OCI-LY7 (cell line): ENCODE measurements around the gene DUOX1. TPM values are rescaled to one million over a fixed set of nuclear protein-coding genes. Genes with fewer than 3 reads are reported as not detected.

Experiments
- BruUV-seq: library from RNA; stranded (reverse); fragments of 400-500 nt; replicated peaks from 2 replicates; lab custom pipeline; 2021; lab: Mats Ljungman, UMichigan
- CTCF ChIA-PET: fragments of 300-600 bp; sonication (Branson Sonifier 250); formaldehyde crosslinking; loops from one replicate; lab custom pipeline; 2022; ENCODE audit warnings: antibody characterized with exemption; ENCODE audit not compliant: unreplicated experiment; lab: Charles Lee
- POLR2A ChIA-PET: fragments of 300-600 bp; sonication (Branson Sonifier 250); formaldehyde crosslinking; loops from one replicate; lab custom pipeline; 2022; ENCODE audit warnings: antibody characterized with exemption; lab: Charles Lee
- DNase-seq: peaks from one replicate; pipeline ENCODE4 v3.0.0-alpha.2; 2015; ENCODE audit warnings: low spot score
- H2AFZ ChIP-seq: fragments of 200-600 bp; sonication (generic), shearing (Covaris generic); 2 replicates; pipeline ENCODE4 v1.6.1; 2014; ENCODE audit warnings: mild to moderate bottlenecking, antibody characterized with exemption, low read length, moderate library complexity
- H3K27ac ChIP-seq: fragments of 200-600 bp; sonication (generic); 2 replicates; pipeline ENCODE4 v1.5.1; 2014; ENCODE audit warnings: mixed run types, low read depth, mild to moderate bottlenecking, moderate library complexity, low read length, inconsistent platforms; ENCODE audit not compliant: poor library complexity, severe bottlenecking
- H3K36me3 ChIP-seq: fragments of 200-600 bp; sonication (generic); 2 replicates; pipeline ENCODE4 v1.6.1; 2014; ENCODE audit warnings: mild to moderate bottlenecking, antibody characterized with exemption, low read length, moderate library complexity, mixed read lengths; ENCODE audit not compliant: insufficient read depth
- H3K4me1 ChIP-seq: fragments of 200-600 bp; sonication (generic); 2 replicates; pipeline ENCODE4 v1.5.1; 2014; ENCODE audit warnings: mild to moderate bottlenecking, low read length; ENCODE audit not compliant: insufficient read depth, poor library complexity, severe bottlenecking
- H3K4me2 ChIP-seq: fragments of 200-600 bp; sonication (generic); 2 replicates; pipeline ENCODE4 v1.6.1; 2014; ENCODE audit warnings: mild to moderate bottlenecking, low read length
- H3K4me3 ChIP-seq: fragments of 200-600 bp; sonication (generic); 2 replicates; pipeline ENCODE4 v1.5.1; 2014; ENCODE audit warnings: mild to moderate bottlenecking, low read depth, low read length; ENCODE audit not compliant: poor library complexity, severe bottlenecking
- H3K79me2 ChIP-seq: fragments of 200-600 bp; sonication (generic); 2 replicates; pipeline ENCODE4 v1.6.1; 2016; ENCODE audit warnings: low read depth, mild to moderate bottlenecking, low read length, moderate library complexity, mixed read lengths; ENCODE audit not compliant: insufficient read depth
- H3K9me2 ChIP-seq: fragments of 200-600 bp; sonication (generic); 2 replicates; pipeline ENCODE4 v1.6.1; 2016; ENCODE audit warnings: mild to moderate bottlenecking, low read length, mixed read lengths; ENCODE audit not compliant: insufficient read depth
- H3K9me3 ChIP-seq: fragments of 200-600 bp; sonication (generic); 2 replicates; pipeline ENCODE4 v1.6.1; 2014; ENCODE audit warnings: mild to moderate bottlenecking, mixed run types, low read length, mixed read lengths
- H4K20me1 ChIP-seq: fragments of 200-600 bp; sonication (generic); 2 replicates; pipeline ENCODE4 v1.6.1; 2014; ENCODE audit warnings: mild to moderate bottlenecking, antibody characterized with exemption, low read length, moderate library complexity, mixed read lengths; ENCODE audit not compliant: insufficient read depth
- CTCF ChIP-seq: fragments of 200-600 bp; sonication (generic); conservative IDR thresholded peaks from 2 replicates; pipeline ENCODE4 v1.5.1; 2014; ENCODE audit warnings: mild to moderate bottlenecking, antibody characterized with exemption, low read length, moderate library complexity, mixed read lengths
- EZH2phosphoT487 ChIP-seq: fragments of 200-600 bp; sonication (generic); IDR thresholded peaks from 2 replicates; pipeline ENCODE4 v1.6.1; 2018; ENCODE audit warnings: low read depth, borderline replicate concordance, mild to moderate bottlenecking, mixed run types, antibody characterized with exemption, low read length, moderate library complexity, mixed read lengths
- intact Hi-C: fragments of 100-400 bp; cut with micrococcal nuclease; formaldehyde crosslinking; loops from one replicate; pipeline ENCODE4 v1.10.0; 2022; ENCODE audit not compliant: unreplicated experiment
- total RNA-seq, 2 experiments: library from RNA; depleted of rRNA in 1 of 2; stranded (reverse); fragments of >200 nt in 1 of 2; shearing (Covaris generic) in 1 of 2; gene quantifications; 2 replicates each; pipeline ENCODE4 v1.2.3, GENCODE V29; 2014 to 2022

The DUOX1 gene
- total RNA-seq, 2 experiments from 2014 or later = not detected

GRCh38 chr15:45180201-45180600, 50.4 kb downstream of the DUOX1 start:
- CTCF ChIA-PET = no interaction called here
- no peak for DNase-seq
- no TSS peak for BruUV-seq

GRCh38 chr15:45180648-45181436, 51.0 kb downstream of the DUOX1 start:
- BruUV-seq = no TSS peak
- Histone ChIP-seq H3K79me2 (no peaks in the 10 kb centered on the region), H3K27ac (no peak overlapping the region), H3K9me2 (no peaks in the 10 kb centered on the region), H3K4me1 (no peaks in the 10 kb centered on the region), H3K36me3 (no peaks in the 10 kb centered on the region), H2AFZ (no peak overlapping the region), H4K20me1 (no peaks in the 10 kb centered on the region), H3K4me3 (no peak overlapping the region), H3K4me2 (no peak overlapping the region), H3K9me3 (no peaks in the 10 kb centered on the region)
- POLR2A ChIA-PET = interaction anchor here (1.0 to 1.4 kb wide), 2 partner anchors 11 to 551 kb away, joined by 3 to 7 read pairs; no protein-coding TSS in a partner anchor
- TF ChIP-seq CTCF (no peak), EZH2phosphoT487 (no peak)
- no peak for DNase-seq
- CTCF ChIA-PET = no interaction called here
- intact Hi-C loops = no loop called here

More at GRCh38 chr15:45180201-45180600, 50.4 kb downstream of the DUOX1 start:
- H3K9me2 ChIP-seq = no peaks in the 10 kb centered on the region
- no peaks in the 10 kb centered on the region for H3K4me1 ChIP-seq
- no peak overlapping the region for H3K4me3 ChIP-seq
- no peak overlapping the region for H3K27ac ChIP-seq
- H3K79me2 ChIP-seq = no peaks in the 10 kb centered on the region
- POLR2A ChIA-PET = interaction anchor here (1.0 to 1.4 kb wide), 2 partner anchors 11 to 552 kb away, joined by 3 to 7 read pairs; no protein-coding TSS in a partner anchor
- H4K20me1 ChIP-seq = no peaks in the 10 kb centered on the region
- TF ChIP-seq EZH2phosphoT487 (no peak), CTCF (no peak)
- H2AFZ ChIP-seq = no peak overlapping the region
- intact Hi-C loops = no loop called here
- H3K9me3 ChIP-seq = no peaks in the 10 kb centered on the region
- H3K36me3 ChIP-seq = no peaks in the 10 kb centered on the region
- no peak overlapping the region for H3K4me2 ChIP-seq
